H1 (cell line): Measurements from ENCODE around the gene LPP. TPM values are rescaled to one million over a fixed set of nuclear protein-coding genes. Genes with fewer than 3 reads are reported as not detected.

ENCODE experiments used
- CTCF ChIA-PET: fragments of 300-600 bp; sonication (Branson Sonifier 250); formaldehyde crosslinking; loops from one replicate; lab custom pipeline; 2021; ENCODE audit not compliant: partially characterized antibody; lab: Charles Lee
- POLR2A ChIA-PET: fragments of 300-600 bp; sonication (Branson Sonifier 250); formaldehyde crosslinking; loops from one replicate; lab custom pipeline; 2021; ENCODE audit warnings: inconsistent platforms; ENCODE audit not compliant: partially characterized antibody; lab: Charles Lee
- DNase-seq, 2 experiments: peaks; one replicate each; pipeline versions ENCODE4 v3.0.0 to v3.0.0-alpha.2; 2010 to 2022; ENCODE audit warnings: low spot score in 2 of 2, low read depth in 1 of 2, mixed read lengths in 1 of 2
- FAIRE-seq: peaks from 2 replicates; lab custom pipeline; 2011; peaks lifted over from hg19 to GRCh38; lab: Jason Lieb, UNC
- H2AFZ ChIP-seq: 2 replicates; pipeline ENCODE4 v1.8.1; 2012; ENCODE audit warnings: low read length, inconsistent platforms
- H2AK5ac ChIP-seq: 2 replicates; pipeline ENCODE4 v1.6.1; 2013; ENCODE audit warnings: low read depth, low read length
- H2BK120ac ChIP-seq: replicated peaks from 2 replicates; pipeline ENCODE3; 2013; ENCODE audit warnings: low read depth, low read length, inconsistent platforms
- H2BK12ac ChIP-seq: 2 replicates; pipeline ENCODE4 v1.6.1; 2013; ENCODE audit warnings: low read depth, low read length
- H2BK15ac ChIP-seq: 2 replicates; pipeline ENCODE4 v1.6.1; 2013; ENCODE audit warnings: low read length
- H2BK20ac ChIP-seq: 2 replicates; pipeline ENCODE4 v1.6.1; 2013; ENCODE audit warnings: low read length
- H2BK5ac ChIP-seq: 2 replicates; pipeline ENCODE4 v1.6.1; 2013; ENCODE audit warnings: low read depth, low read length
- H3K14ac ChIP-seq: 2 replicates; pipeline ENCODE4 v1.6.1; 2013; ENCODE audit warnings: inconsistent platforms; ENCODE audit not compliant: insufficient read length
- H3K18ac ChIP-seq: 2 replicates; pipeline ENCODE4 v1.6.1; 2013; ENCODE audit warnings: low read length; ENCODE audit errors: extremely low read depth
- H3K23ac ChIP-seq: 2 replicates; pipeline ENCODE4 v1.6.1; 2013; ENCODE audit warnings: inconsistent platforms; ENCODE audit not compliant: insufficient read length
- H3K23me2 ChIP-seq: 2 replicates; pipeline ENCODE4 v1.6.1; 2013; ENCODE audit warnings: low read depth, low read length
- H3K27ac ChIP-seq: 2 replicates; pipeline ENCODE4 v1.6.1; 2011; ENCODE audit warnings: low read depth, low read length, inconsistent platforms
- H3K27me3 ChIP-seq, 4 experiments: replicated peaks in 1 of 4; 1 replicate in 1 of 4; 2 replicates in 3 of 4; pipeline versions ENCODE4 v1.6.1 to v1.8.1; 2011 to 2013; ENCODE audit warnings: low read length in 3 of 4, mild to moderate bottlenecking in 3 of 4, inconsistent platforms in 2 of 4, mixed read lengths in 2 of 4, moderate library complexity in 1 of 4; ENCODE audit not compliant: control insufficient read depth in 3 of 4, insufficient read depth in 3 of 4; ENCODE audit errors: extremely low read depth in 1 of 4
- H3K36me3 ChIP-seq, 4 experiments: 2 replicates each; pipeline versions ENCODE4 v1.6.1 to v1.8.1; 2011 to 2013; ENCODE audit warnings: mild to moderate bottlenecking in 4 of 4, low read length in 3 of 4, moderate library complexity in 2 of 4, control low read depth in 1 of 4, inconsistent platforms in 1 of 4; ENCODE audit not compliant: insufficient read depth in 4 of 4, control insufficient read depth in 2 of 4
- H3K4ac ChIP-seq: replicated peaks from 2 replicates; pipeline ENCODE3; 2013; ENCODE audit warnings: low read length, low read depth, mixed read lengths, inconsistent platforms; ENCODE audit not compliant: insufficient read length
- H3K4me1 ChIP-seq, 4 experiments: replicated peaks in 1 of 4; 1 replicate in 1 of 4; 2 replicates in 3 of 4; pipeline versions ENCODE4 v1.6.1 to v1.8.1; 2011 to 2013; ENCODE audit warnings: low read length in 3 of 4, inconsistent platforms in 2 of 4, mixed read lengths in 1 of 4; ENCODE audit not compliant: insufficient read depth in 4 of 4, control insufficient read depth in 3 of 4
- H3K4me2 ChIP-seq, 2 experiments: 2 replicates each; pipeline versions ENCODE4 v1.6.1 to v1.8.1; 2011 to 2013; ENCODE audit warnings: low read depth in 2 of 2, low read length in 2 of 2, control low read depth in 1 of 2, inconsistent platforms in 1 of 2, mild to moderate bottlenecking in 1 of 2; ENCODE audit not compliant: insufficient read depth in 1 of 2
- H3K4me3 ChIP-seq, 4 experiments: fragments of 200-600, 300-600 bp in 1 of 4; sonication (generic), shearing (Covaris generic), sonication (Bioruptor Twin) in 1 of 4; 2 replicates each; pipeline versions ENCODE4 v1.5.1 to v1.8.1; 2011 to 2016; ENCODE audit warnings: low read length in 4 of 4, low read depth in 3 of 4, control low read depth in 2 of 4, inconsistent platforms in 2 of 4, mild to moderate bottlenecking in 2 of 4, mixed read lengths in 1 of 4, moderate library complexity in 1 of 4; ENCODE audit not compliant: insufficient read depth in 2 of 4; ENCODE audit errors: extremely low read depth in 1 of 4
- H3K56ac ChIP-seq: replicated peaks from 2 replicates; pipeline ENCODE3; 2013; ENCODE audit warnings: low read depth, mild to moderate bottlenecking, mixed read lengths, low read length, inconsistent platforms; ENCODE audit not compliant: insufficient read length
- H3K79me1 ChIP-seq: 2 replicates; pipeline ENCODE4 v1.6.1; 2013; ENCODE audit warnings: low read depth, low read length, control low read depth
- H3K79me2 ChIP-seq, 2 experiments: 2 replicates each; pipeline versions ENCODE4 v1.6.1 to v1.8.1; 2012 to 2013; ENCODE audit warnings: low read length in 2 of 2, mild to moderate bottlenecking in 2 of 2, inconsistent platforms in 1 of 2; ENCODE audit not compliant: insufficient read depth in 2 of 2, control insufficient read depth in 1 of 2
- H3K9ac ChIP-seq, 4 experiments: replicated peaks in 1 of 4; 1 replicate in 1 of 4; 2 replicates in 3 of 4; pipeline versions ENCODE4 v1.6.1 to v1.8.1; 2011 to 2013; ENCODE audit warnings: low read depth in 3 of 4, low read length in 3 of 4, control low read depth in 2 of 4, mild to moderate bottlenecking in 2 of 4, moderate library complexity in 2 of 4, inconsistent platforms in 1 of 4; ENCODE audit errors: extremely low read depth in 1 of 4
- H3K9me3 ChIP-seq, 2 experiments: 2 replicates each; pipeline versions ENCODE4 v1.6.1 to v1.8.1; 2012 to 2013; ENCODE audit warnings: mild to moderate bottlenecking in 2 of 2, moderate library complexity in 2 of 2, control low read depth in 1 of 2, inconsistent platforms in 1 of 2, low read depth in 1 of 2, low read length in 1 of 2, mixed read lengths in 1 of 2; ENCODE audit not compliant: insufficient read depth in 2 of 2
- H4K20me1 ChIP-seq, 2 experiments: replicated peaks in 1 of 2; 2 replicates each; pipeline versions ENCODE3 to v1.8.1; 2011 to 2013; ENCODE audit warnings: inconsistent platforms in 2 of 2, low read length in 2 of 2, mild to moderate bottlenecking in 1 of 2; ENCODE audit not compliant: insufficient read depth in 2 of 2, control insufficient read depth in 1 of 2
- H4K5ac ChIP-seq: 2 replicates; pipeline ENCODE4 v1.6.1; 2013; ENCODE audit warnings: low read length, low read depth, mixed read lengths, inconsistent platforms; ENCODE audit not compliant: insufficient read length
- H4K8ac ChIP-seq: 2 replicates; pipeline ENCODE4 v1.8.0; 2013; ENCODE audit warnings: mild to moderate bottlenecking, moderate library complexity, low read length, inconsistent platforms; ENCODE audit not compliant: insufficient read depth; ENCODE audit errors: extremely low read depth
- H4K91ac ChIP-seq: replicated peaks from 2 replicates; pipeline ENCODE3; 2013; ENCODE audit warnings: low read length, mixed read lengths, inconsistent platforms; ENCODE audit not compliant: insufficient read length
- BRCA1 ChIP-seq: IDR thresholded peaks from 2 replicates; pipeline ENCODE4 v1.6.1; 2012; ENCODE audit warnings: low read depth, low read length, improper control_type of control experiment
- CBX5 ChIP-seq: fragments of 300-800, 300-1000 bp; sonication (generic); IDR thresholded peaks from 2 replicates; pipeline ENCODE4 v1.7.1; 2016; ENCODE audit warnings: antibody characterized with exemption, low read length, low read depth
- NANOG ChIP-seq: IDR thresholded peaks from 2 replicates; pipeline ENCODE4 v1.6.1; 2011; ENCODE audit warnings: low read length, low read depth, mild to moderate bottlenecking, inconsistent platforms; ENCODE audit not compliant: insufficient read depth, poor library complexity, severe bottlenecking
- POLR2A ChIP-seq, 2 experiments: IDR thresholded peaks; 1 replicate in 1 of 2; 2 replicates in 1 of 2; pipeline ENCODE4 v1.6.1; 2011; ENCODE audit warnings: low read depth in 2 of 2, low read length in 2 of 2, mild to moderate bottlenecking in 2 of 2; ENCODE audit errors: control extremely low read depth in 1 of 2
- POU5F1 ChIP-seq: IDR thresholded peaks from 2 replicates; pipeline ENCODE4 v1.6.1; 2011; ENCODE audit warnings: low read depth, mild to moderate bottlenecking, low read length, moderate library complexity
- TCF12 ChIP-seq: IDR thresholded peaks from 2 replicates; pipeline ENCODE4 v1.6.1; 2011; ENCODE audit warnings: low read depth, mild to moderate bottlenecking, low read length
- TEAD4 ChIP-seq: IDR thresholded peaks from 2 replicates; pipeline ENCODE4 v1.6.1; 2012; ENCODE audit warnings: low read depth, low read length, inconsistent platforms, mixed read lengths
- WGBS, 2 experiments: shearing (Covaris generic) in 1 of 2; methylation state at CpG; one replicate each; pipeline versions ENCODE4 v1.1.6 to v1.1.7; 2013 to 2015; ENCODE audit warnings: low lambda C conversion rate in 2 of 2, mixed read lengths in 2 of 2, inconsistent platforms in 1 of 2, low coverage in 1 of 2, missing lambda C conversion rate in 1 of 2; ENCODE audit not compliant: insufficient replicate concordance in 2 of 2, insufficient coverage in 1 of 2, insufficient read length in 1 of 2; ENCODE audit errors: extremely low coverage in 1 of 2, missing lambda C conversion rate in 1 of 2; 5-methylcytosine and 5-hydroxymethylcytosine counted together
- polyA plus RNA-seq, 7 experiments: library from polyadenylated mRNA; depleted of rRNA in 3 of 7; stranded (reverse) in 5 of 7; unstranded in 2 of 7; fragments of >200 nt in 5 of 7; fragments of 200-250 nt in 2 of 7; gene quantifications; 1 replicate in 5 of 7; 2 replicates in 1 of 7; 4 replicates in 1 of 7; pipeline versions ENCODE4 v1.2.1 to v1.2.3, GENCODE V29; 2011 to 2013; ENCODE audit warnings: missing spikeins in 2 of 7, mixed read lengths in 2 of 7
- total RNA-seq: library from RNA; stranded (reverse); fragmentation: NEBNext Ultra II Directional; extraction: Animal tissue kit (Norgen Biotek cat#: 25700); gene quantifications from 2 replicates; pipeline ENCODE4 v1.2.1, GENCODE V29; 2021

The LPP gene
- total and polyA plus RNA-seq, 2 of the 8 experiments (the other 6 are each of a cell fraction or from before 2014, with no cell fraction given), result 10.0 to 53.3 TPM

- H3K23me2 ChIP-seq, result no peaks in the 10 kb centered on the region
- no peaks in the 10 kb centered on the region for H3K27me3 ChIP-seq
- H3K4me1 ChIP-seq, result 0 out of 7 replicates have a peak, but pooled peaks cover 0 to 2% (median 0%) of the 10 kb centered on the region in 4 experiments
- no peak overlapping the region for H3K4ac ChIP-seq
- no peak overlapping the region for H3K14ac ChIP-seq
- TF ChIP-seq NANOG (no peak), BRCA1 (no peak), POLR2A (IDR thresholded peaks at IDR 0.05; ENCODE audit: control extremely low read depth in 1 of 2, low read depth in 2 of 2, low read length in 2 of 2) (no peak), POU5F1 (no peak), TCF12 (no peak), TEAD4 (no peak), CBX5 (no peak)
- H3K9ac ChIP-seq, result no peak overlapping the region
- no peak overlapping the region for H2AK5ac ChIP-seq
- H3K9me3 ChIP-seq, result no peaks in the 10 kb centered on the region
- no peaks in the 10 kb centered on the region for H3K79me1 ChIP-seq
- H3K4me2 ChIP-seq, result no peak overlapping the region
- H3K36me3 ChIP-seq, result no peaks in the 10 kb centered on the region
- no peak overlapping the region for H2BK20ac ChIP-seq
- FAIRE-seq, result no peak
- no peak for DNase-seq
- no peak overlapping the region for H4K91ac ChIP-seq
- no peak overlapping the region for H2BK120ac ChIP-seq
- H2AFZ ChIP-seq, result no peak overlapping the region
- no peak overlapping the region for H3K23ac ChIP-seq
- no peak overlapping the region for H2BK5ac ChIP-seq
- H3K27ac ChIP-seq, result no peak overlapping the region
- no peaks in the 10 kb centered on the region for H4K20me1 ChIP-seq
- no peak overlapping the region for H4K8ac ChIP-seq
- H2BK12ac ChIP-seq, result no peak overlapping the region
- no peaks in the 10 kb centered on the region for H3K79me2 ChIP-seq
- CTCF ChIA-PET, result interaction anchor here (1.5 kb wide), 1 partner anchor 344 kb away, joined by 3 read pairs; no protein-coding TSS in a partner anchor
- 86% methylated on average over 2 of the region's 2 CpGs; no CpG with 5 or more reads in 1 of the 2 experiments for WGBS, 2 experiments
- no peak overlapping the region for H3K18ac ChIP-seq
- H2BK15ac ChIP-seq, result no peak overlapping the region
- no peak overlapping the region for H4K5ac ChIP-seq
- H3K56ac ChIP-seq, result no peak overlapping the region
- H3K4me3 ChIP-seq, result no peak overlapping the region
- POLR2A ChIA-PET, result no interaction called here
Measured at GRCh38 chr3:188244395-188244861, 90.5 kb downstream of the LPP start.
